EH (cell line): Measurements from ENCODE around the gene BRD3OS.
"Not testable (repeated sequence)": the region's sequence is repeated elsewhere in the genome, so short reads cannot be mapped to it uniquely, and the experiment has no call there.

ENCODE experiments used
- DNase-seq: peaks from one replicate; pipeline ENCODE4 v3.0.0-alpha.2; 2015; ENCODE audit warnings: low read depth

BRD3OS gene

GRCh38 chr9:133988771-133989170 lies 36.5 kb upstream of the BRD3OS start:
- DNase-seq: not testable (repeated sequence)

GRCh38 chr9:133989625-133990365 lies 35.5 kb upstream of the BRD3OS start:
- DNase-seq: no peak

- DNase-seq: peak; percentile 89
These were observed 34.7 kb upstream of the BRD3OS start for GRCh38 chr9:133990366-133991213.

- DNase-seq: no peak
These were observed 33.9 kb upstream of the BRD3OS start for GRCh38 chr9:133991214-133991921.

GRCh38 chr9:133991964-133992779 lies 33.1 kb upstream of the BRD3OS start, which contains the start of gene VAV2:
VAV2 (minus strand) TSS chr9:133992324; CDS start chr9:133992278, 46 bp downstream.
- DNase-seq: peak; percentile 79

GRCh38 chr9:133992780-133993634 lies 32.3 kb upstream of the BRD3OS start:
- peak; percentile 93 for DNase-seq

- DNase-seq: no peak
These were observed 31.5 kb upstream of the BRD3OS start for GRCh38 chr9:133993635-133994253.

- peak; percentile 71 for DNase-seq
These were observed 30.8 kb upstream of the BRD3OS start for GRCh38 chr9:133994353-133995011.

GRCh38 chr9:133995012-133995896 lies 30.0 kb upstream of the BRD3OS start:
- peak; percentile 33 for DNase-seq

- peak; percentile 20 for DNase-seq
These were observed 28.5 kb upstream of the BRD3OS start for GRCh38 chr9:133996531-133997520.

- DNase-seq: no peak
These were observed 27.7 kb upstream of the BRD3OS start for GRCh38 chr9:133997584-133997983.

- DNase-seq: peak; percentile 49
These were observed 26.2 kb upstream of the BRD3OS start for GRCh38 chr9:133998915-133999595.

- DNase-seq: no peak
These were observed 25.4 kb upstream of the BRD3OS start for GRCh38 chr9:133999851-134000265.

- DNase-seq: no peak
These were observed 22.5 kb upstream of the BRD3OS start for GRCh38 chr9:134002796-134003195.

- no peak for DNase-seq
These were observed 22.0 kb upstream of the BRD3OS start for GRCh38 chr9:134003237-134003636.

GRCh38 chr9:134004131-134004873 lies 21.0 kb upstream of the BRD3OS start:
- DNase-seq: no peak
